H9 (cell line): ENCODE measurements around the gene MAD2L1. TPM values are rescaled to one million over a fixed set of nuclear protein-coding genes. Genes with fewer than 3 reads are reported as not detected.

Source experiments
- DNase-seq: peaks from one replicate; pipeline ENCODE4 v3.0.0-alpha.2; 2017
- H2AFZ ChIP-seq: one replicate; pipeline ENCODE4 v1.6.1; 2013; ENCODE audit warnings: mild to moderate bottlenecking, low read length, control low read depth, moderate library complexity
- H2AK5ac ChIP-seq: 2 replicates; pipeline ENCODE4 v1.6.1; 2013; ENCODE audit warnings: low read length, control low read depth, mixed read lengths; ENCODE audit not compliant: insufficient read length
- H2BK120ac ChIP-seq: one replicate; pipeline ENCODE4 v1.6.1; 2013; ENCODE audit warnings: low read depth, mild to moderate bottlenecking, low read length, control low read depth, inconsistent platforms; ENCODE audit not compliant: poor library complexity, severe bottlenecking
- H2BK12ac ChIP-seq: 2 replicates; pipeline ENCODE4 v1.6.1; 2013; ENCODE audit warnings: low read length, control low read depth, mixed read lengths, low read depth; ENCODE audit not compliant: insufficient read length
- H2BK15ac ChIP-seq: 2 replicates; pipeline ENCODE4 v1.6.1; 2013; ENCODE audit warnings: low read depth, low read length, control low read depth
- H2BK20ac ChIP-seq: one replicate; pipeline ENCODE4 v1.6.1; 2013; ENCODE audit warnings: low read depth, mild to moderate bottlenecking, low read length, control low read depth, inconsistent platforms; ENCODE audit not compliant: poor library complexity, severe bottlenecking
- H2BK5ac ChIP-seq: 2 replicates; pipeline ENCODE4 v1.6.1; 2013; ENCODE audit warnings: low read length, control low read depth, mixed read lengths; ENCODE audit not compliant: insufficient read length
- H3K14ac ChIP-seq: 2 replicates; pipeline ENCODE4 v1.6.1; 2013; ENCODE audit warnings: low read length, control low read depth; ENCODE audit not compliant: insufficient read depth
- H3K18ac ChIP-seq: 2 replicates; pipeline ENCODE4 v1.6.1; 2013; ENCODE audit warnings: low read depth, mild to moderate bottlenecking, mixed read lengths, low read length, control low read depth; ENCODE audit not compliant: insufficient read length
- H3K23ac ChIP-seq: 2 replicates; pipeline ENCODE4 v1.6.1; 2013; ENCODE audit warnings: low read length, control low read depth, mixed read lengths, low read depth; ENCODE audit not compliant: insufficient read length
- H3K23me2 ChIP-seq: 2 replicates; pipeline ENCODE4 v1.6.1; 2013; ENCODE audit warnings: low read depth, mild to moderate bottlenecking, mixed read lengths, low read length, control low read depth; ENCODE audit not compliant: insufficient read length, poor library complexity, severe bottlenecking
- H3K27ac ChIP-seq: 2 replicates; pipeline ENCODE4 v1.5.1; 2013; ENCODE audit warnings: low read length, control low read depth, mixed read lengths, low read depth; ENCODE audit not compliant: insufficient read length
- H3K27me3 ChIP-seq: 2 replicates; pipeline ENCODE4 v1.6.1; 2013; ENCODE audit warnings: low read length, control low read depth, inconsistent platforms; ENCODE audit not compliant: insufficient read depth
- H3K4ac ChIP-seq: 2 replicates; pipeline ENCODE4 v1.6.1; 2013; ENCODE audit warnings: low read depth, mild to moderate bottlenecking, control low read depth, inconsistent platforms, low read length, moderate library complexity
- H3K4me1 ChIP-seq: 2 replicates; pipeline ENCODE4 v1.6.1; 2013; ENCODE audit warnings: low read length, control low read depth, inconsistent platforms; ENCODE audit not compliant: insufficient read depth
- H3K4me2 ChIP-seq: 2 replicates; pipeline ENCODE4 v1.6.1; 2013; ENCODE audit warnings: low read length, control low read depth, mixed read lengths; ENCODE audit not compliant: insufficient read length, insufficient read depth
- H3K56ac ChIP-seq: 2 replicates; pipeline ENCODE4 v1.6.1; 2013; ENCODE audit warnings: low read depth, mild to moderate bottlenecking, mixed read lengths, low read length, control low read depth; ENCODE audit not compliant: insufficient read length
- H3K79me1 ChIP-seq: 2 replicates; pipeline ENCODE4 v1.6.1; 2013; ENCODE audit warnings: low read depth, mild to moderate bottlenecking, moderate library complexity, low read length, control low read depth, inconsistent platforms; ENCODE audit not compliant: insufficient read depth, poor library complexity, severe bottlenecking
- H3K79me2 ChIP-seq: 2 replicates; pipeline ENCODE4 v1.6.1; 2013; ENCODE audit warnings: low read length, control low read depth, inconsistent platforms; ENCODE audit not compliant: insufficient read depth
- H3K9ac ChIP-seq: 2 replicates; pipeline ENCODE4 v1.6.1; 2013; ENCODE audit warnings: low read length, control low read depth, mixed read lengths; ENCODE audit not compliant: insufficient read length; ENCODE audit errors: extremely low read depth
- H3K9me3 ChIP-seq: one replicate; pipeline ENCODE4 v1.6.1; 2013; ENCODE audit warnings: low read depth, low read length, inconsistent platforms; ENCODE audit not compliant: control insufficient read depth
- H3T11ph ChIP-seq: one replicate; pipeline ENCODE4 v1.6.1; 2013; ENCODE audit warnings: mild to moderate bottlenecking, low read length, control low read depth, inconsistent platforms
- H4K20me1 ChIP-seq: one replicate; pipeline ENCODE4 v1.6.1; 2013; ENCODE audit not compliant: control insufficient read depth, insufficient read length, insufficient read depth
- H4K5ac ChIP-seq: 2 replicates; pipeline ENCODE4 v1.6.1; 2013; ENCODE audit warnings: low read depth, mild to moderate bottlenecking, mixed read lengths, low read length, control low read depth; ENCODE audit not compliant: insufficient read length
- H4K8ac ChIP-seq: replicated peaks from 2 replicates; pipeline ENCODE4 v1.6.1; 2013; ENCODE audit warnings: low read length, control low read depth, mixed read lengths, low read depth; ENCODE audit not compliant: insufficient read length
- H4K91ac ChIP-seq: 2 replicates; pipeline ENCODE4 v1.6.1; 2013; ENCODE audit warnings: low read depth, mild to moderate bottlenecking, moderate library complexity, mixed read lengths, low read length, control low read depth; ENCODE audit not compliant: insufficient read length
- H3K27ac Mint-ChIP-seq, 3 experiments: 2 replicates in 2 of 3; 3 replicates in 1 of 3; pipeline ENCODE4 v1.8.0; 2020 to 2021; ENCODE audit warnings: mixed read lengths in 3 of 3, mild to moderate bottlenecking in 1 of 3, moderate library complexity in 1 of 3
- H3K27me3 Mint-ChIP-seq: 2 replicates; pipeline ENCODE4 v1.8.0; 2021; ENCODE audit warnings: low read depth, mild to moderate bottlenecking, moderate library complexity, mixed read lengths
- H3K36me3 Mint-ChIP-seq, 3 experiments: 2 replicates in 2 of 3; 3 replicates in 1 of 3; pipeline ENCODE4 v1.8.0; 2020 to 2021; ENCODE audit warnings: low read depth in 3 of 3, mixed read lengths in 3 of 3; ENCODE audit not compliant: insufficient read depth in 1 of 3
- H3K4me1 Mint-ChIP-seq, 2 experiments: 2 replicates each; pipeline ENCODE4 v1.8.0; 2020; ENCODE audit warnings: mixed read lengths in 2 of 2
- H3K4me3 Mint-ChIP-seq, 2 experiments: 2 replicates in 1 of 2; 3 replicates in 1 of 2; pipeline ENCODE4 v1.8.0; 2020 to 2021; ENCODE audit warnings: mild to moderate bottlenecking in 2 of 2, mixed read lengths in 2 of 2, moderate library complexity in 1 of 2
- H3K9me3 Mint-ChIP-seq, 2 experiments: 2 replicates in 1 of 2; 3 replicates in 1 of 2; pipeline ENCODE4 v1.8.0; 2020; ENCODE audit warnings: mild to moderate bottlenecking in 2 of 2, mixed read lengths in 2 of 2, moderate library complexity in 1 of 2
- CTCF ChIP-seq: fragments of 200-600 bp; sonication (generic); conservative IDR thresholded peaks from 3 replicates; pipeline ENCODE4 v1.8.0; 2021; ENCODE audit warnings: antibody characterized with exemption, mild to moderate bottlenecking
- WGBS: extraction: QIAGEN DNeasy Blood & Tissue Kit; methylation state at CpG from one replicate; pipeline ENCODE4 v1.1.7; 2013; ENCODE audit warnings: missing lambda C conversion rate, low lambda C conversion rate, mixed read lengths; ENCODE audit not compliant: insufficient read length; ENCODE audit errors: extremely low coverage; 5-methylcytosine and 5-hydroxymethylcytosine counted together
- total RNA-seq: library from RNA; stranded (reverse); gene quantifications from 2 replicates; pipeline ENCODE4 v1.2.1, GENCODE V29; 2021

The MAD2L1 gene
- total RNA-seq, 1 experiment from 2014 or later, result 87.2 TPM

- H3K27ac Mint-ChIP-seq, result no peak overlapping the region
- Histone ChIP-seq H2BK20ac (no peak overlapping the region), H3T11ph (no peak overlapping the region), H2AK5ac (no peak overlapping the region), H2AFZ (no peak overlapping the region), H4K8ac (no peak overlapping the region), H2BK15ac (no peak overlapping the region), H4K20me1 (no peaks in the 10 kb centered on the region), H3K23ac (no peak overlapping the region), H3K4me1 (peaks cover 3% of the 10 kb centered on the region; the same call in 1 of the 2 replicates), H3K14ac (no peak overlapping the region), H4K91ac (no peak overlapping the region), H2BK12ac (no peak overlapping the region), H2BK5ac (no peak overlapping the region), H4K5ac (no peak overlapping the region), H3K9me3 (no peaks in the 10 kb centered on the region), H3K27ac (no peak overlapping the region), H3K79me1 (no peaks in the 10 kb centered on the region), H3K23me2 (no peaks in the 10 kb centered on the region), H3K27me3 (no peaks in the 10 kb centered on the region), H3K4ac (no peak overlapping the region), H2BK120ac (no peak overlapping the region), H3K9ac (no peak overlapping the region), H3K79me2 (no peaks in the 10 kb centered on the region), H3K4me2 (no peak overlapping the region), H3K56ac (no peak overlapping the region), H3K18ac (no peak overlapping the region)
- peaks cover 0 to 4% of the 10 kb centered on the region in 2 experiments; a peak in 1 of 5 replicates for H3K9me3 Mint-ChIP-seq
- no CpG with 5 or more reads among the region's 5 CpGs for WGBS
- no peak overlapping the region for H3K4me3 Mint-ChIP-seq
- H3K27me3 Mint-ChIP-seq, result no peaks in the 10 kb centered on the region
- TF ChIP-seq CTCF, result no peak
- DNase-seq, result no peak
- H3K4me1 Mint-ChIP-seq, result peaks cover 10% of the 10 kb centered on the region in 2 experiments
- peaks cover 0 to 5% (median 3%) of the 10 kb centered on the region in 3 experiments; a peak in 2 of 7 replicates for H3K36me3 Mint-ChIP-seq
Measured at GRCh38 chr4:120079839-120080520, 13.3 kb upstream of the MAD2L1 start.
